ENCODE measurements around the gene RCBTB2. TPM values are rescaled to one million over a fixed set of nuclear protein-coding genes. Genes with fewer than 3 reads are reported as not detected.

The RCBTB2 gene
- total RNA-seq, 2 donors from 2014 or later = 3.1 to 7.3 TPM

DNA sequence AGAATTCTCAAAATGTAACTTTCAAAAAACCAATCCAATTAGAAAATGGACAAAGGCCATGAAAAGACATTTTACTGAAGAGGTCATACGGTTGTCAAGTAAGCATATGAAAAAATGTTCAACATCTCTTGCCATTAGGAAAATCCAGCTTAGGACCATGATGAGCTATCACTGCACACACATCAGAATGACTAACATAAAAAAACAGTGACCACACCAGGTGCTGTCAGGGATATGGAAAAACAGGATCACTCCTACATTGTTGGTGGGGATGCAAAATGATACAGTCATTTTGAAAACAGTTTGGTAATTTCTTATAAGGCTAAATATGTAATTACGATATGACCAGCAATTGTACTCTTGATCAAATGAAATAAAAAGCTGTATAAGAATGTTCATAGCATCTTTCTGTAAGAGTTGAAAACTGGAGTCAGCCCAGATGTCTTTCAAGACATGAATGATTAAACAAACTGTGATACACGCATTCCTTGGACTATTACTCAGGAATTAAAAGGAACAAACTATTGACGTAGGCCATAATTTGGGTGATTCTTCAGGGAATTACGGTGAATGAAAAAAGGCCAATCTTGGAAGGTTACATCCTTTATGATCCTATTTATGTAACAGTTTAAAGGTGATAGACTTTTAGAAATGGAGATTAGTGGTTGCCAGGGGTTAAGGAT, 26.9 kb upstream of the RCBTB2 start:
- Histone ChIP-seq H3K9me3 (ENCODE audit: control insufficient read depth, low read length) (peaks cover 8% of the 10 kb centered on the region), H3K9ac (ENCODE audit: extremely low read depth, low read length, poor library complexity, severe bottlenecking) (no peak overlapping the region), H3K4me1 (ENCODE audit: control insufficient read depth, insufficient read depth, low read length) (no peaks in the 10 kb centered on the region), H3K4me3 (ENCODE audit: low read length) (no peak overlapping the region), H3K27ac (ENCODE audit: low read depth, low read length) (no peak overlapping the region), H3K36me3 (ENCODE audit: control insufficient read depth, insufficient read depth, low read length) (no peaks in the 10 kb centered on the region), H3K27me3 (ENCODE audit: control insufficient read depth, insufficient read depth, low read length, poor library complexity, severe bottlenecking) (no peaks in the 10 kb centered on the region)
- TF ChIP-seq, protein P1, sequence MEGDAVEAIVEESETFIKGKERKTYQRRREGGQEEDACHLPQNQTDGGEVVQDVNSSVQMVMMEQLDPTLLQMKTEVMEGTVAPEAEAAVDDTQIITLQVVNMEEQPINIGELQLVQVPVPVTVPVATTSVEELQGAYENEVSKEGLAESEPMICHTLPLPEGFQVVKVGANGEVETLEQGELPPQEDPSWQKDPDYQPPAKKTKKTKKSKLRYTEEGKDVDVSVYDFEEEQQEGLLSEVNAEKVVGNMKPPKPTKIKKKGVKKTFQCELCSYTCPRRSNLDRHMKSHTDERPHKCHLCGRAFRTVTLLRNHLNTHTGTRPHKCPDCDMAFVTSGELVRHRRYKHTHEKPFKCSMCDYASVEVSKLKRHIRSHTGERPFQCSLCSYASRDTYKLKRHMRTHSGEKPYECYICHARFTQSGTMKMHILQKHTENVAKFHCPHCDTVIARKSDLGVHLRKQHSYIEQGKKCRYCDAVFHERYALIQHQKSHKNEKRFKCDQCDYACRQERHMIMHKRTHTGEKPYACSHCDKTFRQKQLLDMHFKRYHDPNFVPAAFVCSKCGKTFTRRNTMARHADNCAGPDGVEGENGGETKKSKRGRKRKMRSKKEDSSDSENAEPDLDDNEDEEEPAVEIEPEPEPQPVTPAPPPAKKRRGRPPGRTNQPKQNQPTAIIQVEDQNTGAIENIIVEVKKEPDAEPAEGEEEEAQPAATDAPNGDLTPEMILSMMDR (conservative IDR thresholded peaks at IDR 0.05) = no peak
- no peak overlapping the region for H3K4me3 Mint-ChIP-seq
- peaks cover 10% of the 10 kb centered on the region for H3K9me3 Mint-ChIP-seq
- no peaks in the 10 kb centered on the region for H3K36me3 Mint-ChIP-seq (ENCODE audit: low read depth)
- H3K4me1 Mint-ChIP-seq = peaks cover 6% of the 10 kb centered on the region
- 94 to 95% methylated on average over 5 of the region's 5 CpGs for WGBS, 2 experiments (ENCODE audit: insufficient coverage in 1 of 2, insufficient read length in 1 of 2)
- H3K27me3 Mint-ChIP-seq (ENCODE audit: insufficient read depth) = peaks cover 5% of the 10 kb centered on the region
- H3K27ac Mint-ChIP-seq = no peak overlapping the region
- DNase-seq = no peak

- H3K9me3 Mint-ChIP-seq = peaks cover 25% of the 10 kb centered on the region
- Histone ChIP-seq H3K4me3 (ENCODE audit: low read length) (no peak overlapping the region), H3K27ac (ENCODE audit: low read depth, low read length) (no peak overlapping the region), H3K9me3 (ENCODE audit: control insufficient read depth, low read length) (peaks cover 8% of the 10 kb centered on the region), H3K9ac (ENCODE audit: extremely low read depth, low read length, poor library complexity, severe bottlenecking) (no peak overlapping the region), H3K4me1 (ENCODE audit: control insufficient read depth, insufficient read depth, low read length) (no peaks in the 10 kb centered on the region), H3K27me3 (ENCODE audit: control insufficient read depth, insufficient read depth, low read length, poor library complexity, severe bottlenecking) (no peaks in the 10 kb centered on the region), H3K36me3 (ENCODE audit: control insufficient read depth, insufficient read depth, low read length) (no peaks in the 10 kb centered on the region)
- TF ChIP-seq, protein P1 (conservative IDR thresholded peaks at IDR 0.05) = no peak
- no peaks in the 10 kb centered on the region for H3K27me3 Mint-ChIP-seq (ENCODE audit: insufficient read depth)
- 80 to 82% methylated on average over 1 to 2 of the region's 2 CpGs for whole genome bisulfite sequencing, 2 experiments (ENCODE audit: insufficient coverage in 1 of 2, insufficient read length in 1 of 2)
- no peaks in the 10 kb centered on the region for H3K4me1 Mint-ChIP-seq
- H3K4me3 Mint-ChIP-seq = no peak overlapping the region
- no peaks in the 10 kb centered on the region for H3K36me3 Mint-ChIP-seq (ENCODE audit: low read depth)
- no peak overlapping the region for H3K27ac Mint-ChIP-seq
- DNase-seq = no peak
These were observed 23.9 kb upstream of the RCBTB2 start for GRCh38 chr13:48556817-48557216.

- no peaks in the 10 kb centered on the region for H3K4me1 ChIP-seq (ENCODE audit: control insufficient read depth, insufficient read depth, low read length)
- H3K9me3 ChIP-seq (ENCODE audit: control insufficient read depth, low read length) = peaks cover 18% of the 10 kb centered on the region
- no peak overlapping the region for H3K27ac Mint-ChIP-seq
- H3K4me3 Mint-ChIP-seq = no peak overlapping the region
- H3K4me3 ChIP-seq (ENCODE audit: low read length) = no peak overlapping the region
- H3K9me3 Mint-ChIP-seq = peaks cover 36% of the 10 kb centered on the region
- H3K27me3 Mint-ChIP-seq (ENCODE audit: insufficient read depth) = peaks cover 3% of the 10 kb centered on the region
- no peaks in the 10 kb centered on the region for H3K36me3 Mint-ChIP-seq (ENCODE audit: low read depth)
- H3K9ac ChIP-seq (ENCODE audit: extremely low read depth, low read length, poor library complexity, severe bottlenecking) = no peak overlapping the region
- no peaks in the 10 kb centered on the region for H3K36me3 ChIP-seq (ENCODE audit: control insufficient read depth, insufficient read depth, low read length)
- DNase-seq = no peak
- no peak overlapping the region for H3K27ac ChIP-seq (ENCODE audit: low read depth, low read length)
- TF ChIP-seq, protein P1 (conservative IDR thresholded peaks at IDR 0.05) = no peak
- no peaks in the 10 kb centered on the region for H3K27me3 ChIP-seq (ENCODE audit: control insufficient read depth, insufficient read depth, low read length, poor library complexity, severe bottlenecking)
- H3K4me1 Mint-ChIP-seq = no peaks in the 10 kb centered on the region
These were observed 22.6 kb upstream of the RCBTB2 start for GRCh38 chr13:48555441-48555840.

Measured in endodermal cell (in vitro differentiated cells).